ENCODE results near the gene PRPF6. TPM values are rescaled to one million over a fixed set of nuclear protein-coding genes. Genes with fewer than 3 reads are reported as not detected.
A peak's percentile ranks its signal among the peaks of the same experiment; 100 is the strongest.

Gene PRPF6
- polyA plus RNA-seq, 3 donors: 29.1 to 47.7 (median 34.5) TPM

- peaks cover 4% of the 10 kb centered on the region for H3K79me2 ChIP-seq (ENCODE audit: insufficient read depth, low read length)
- H3K9me3 ChIP-seq (replicated peaks in 1 of 2; ENCODE audit: control insufficient read depth in 1 of 2, insufficient read depth in 1 of 2, low read length in 2 of 2): no peaks in the 10 kb centered on the region
- peak; percentile 87 to 90 (median 89) for DNase-seq
- peaks cover 5% of the 10 kb centered on the region for H4K20me1 ChIP-seq (ENCODE audit: insufficient read depth, low read length)
- peak within 1 kb of the TSS in 1 of 2 donors; percentile 67 for H3K27ac ChIP-seq (ENCODE audit: low read depth in 1 of 2, low read length in 2 of 2)
- Mint-ChIP-seq H3K4me3 (peak within 1 kb of the TSS; percentile 82 to 87), H3K27me3 (ENCODE audit: low read depth in 3 of 3) (peaks cover 2 to 29% (median 20%) of the 10 kb centered on the region in 3 donors), H3K9me3 (no peaks in the 10 kb centered on the region), H3K36me3 (no peaks in the 10 kb centered on the region), H3K4me1 (peaks cover 42% of the 10 kb centered on the region), H3K27ac (peak within 1 kb of the TSS in 5 of 7 donors; percentile 18 to 81 (median 50))
- intact Hi-C loops (cut with micrococcal nuclease): loop anchor here (1.0 to 10.0 kb wide), 6 partner anchors 16 to 538 kb away; partner anchors contain the start of genes PRPF6 (in 2 of the 2), RGS19 (in 2 of the 2), PPDPF (in 1 of the 2) and UCKL1 (in 1 of the 2)
- H3K4me1 ChIP-seq (ENCODE audit: control insufficient read depth in 1 of 2, insufficient read depth in 2 of 2, low read length in 2 of 2): peaks cover 32 to 53% of the 10 kb centered on the region in 2 donors
- no peak for TF ChIP-seq CTCF (IDR thresholded peaks at IDR 0.05)
- no peaks in the 10 kb centered on the region for H3K36me3 ChIP-seq (replicated peaks in 1 of 2; ENCODE audit: control insufficient read depth in 1 of 2, insufficient read depth in 2 of 2, low read length in 2 of 2)
- H3K27me3 ChIP-seq (ENCODE audit: control insufficient read depth in 2 of 2, insufficient read depth in 2 of 2, low read length in 2 of 2): no peaks in the 10 kb centered on the region
- peak within 1 kb of the TSS; percentile 92 for H3K4me2 ChIP-seq (replicated peaks; ENCODE audit: extremely low read depth, low read length, poor library complexity, severe bottlenecking)
- peak within 1 kb of the TSS; percentile 68 for H3K9ac ChIP-seq (ENCODE audit: insufficient read depth, low read length, poor library complexity, severe bottlenecking)
- peak within 1 kb of the TSS; percentile 91 for H2AFZ ChIP-seq (ENCODE audit: insufficient read depth, low read depth, low read length, poor library complexity, severe bottlenecking)
- H3K4me3 ChIP-seq (replicated peaks in 1 of 3; ENCODE audit: low read depth in 2 of 3, low read length in 3 of 3): peak within 1 kb of the TSS; percentile 65 to 82 (median 68)
- WGBS (ENCODE audit: insufficient coverage): 7% methylated on average over 77 of the region's 85 CpGs
Measured at GRCh38 chr20:64062596-64063388, 81.9 kb downstream of the PRPF6 start, which contains the start of gene TCEA2. Gene TCEA2, plus strand, starts transcription at chr20:64063198. Its CDS starts 115 bp downstream, at chr20:64063313.

GRCh38 chr20:64063389-64064144 is 82.6 kb downstream of the PRPF6 start:
- H3K9ac ChIP-seq (ENCODE audit: insufficient read depth, low read length, poor library complexity, severe bottlenecking): peak overlapping the region; percentile 68

More at GRCh38 chr20:64063389-64064144, 82.6 kb downstream of the PRPF6 start:
- Histone ChIP-seq H3K27ac (ENCODE audit: low read depth in 1 of 2, low read length in 2 of 2) (peak overlapping the region in 1 of 2 donors; percentile 22), H3K79me2 (ENCODE audit: insufficient read depth, low read length) (peaks cover 4% of the 10 kb centered on the region), H3K27me3 (ENCODE audit: control insufficient read depth in 2 of 2, insufficient read depth in 2 of 2, low read length in 2 of 2) (no peaks in the 10 kb centered on the region), H3K9me3 (replicated peaks in 1 of 2; ENCODE audit: control insufficient read depth in 1 of 2, insufficient read depth in 1 of 2, low read length in 2 of 2) (no peaks in the 10 kb centered on the region), H3K4me2 (replicated peaks; ENCODE audit: extremely low read depth, low read length, poor library complexity, severe bottlenecking) (peak overlapping the region; percentile 92), H3K36me3 (replicated peaks in 1 of 2; ENCODE audit: control insufficient read depth in 1 of 2, insufficient read depth in 2 of 2, low read length in 2 of 2) (no peaks in the 10 kb centered on the region), H2AFZ (ENCODE audit: insufficient read depth, low read depth, low read length, poor library complexity, severe bottlenecking) (peak overlapping the region; percentile 91), H4K20me1 (ENCODE audit: insufficient read depth, low read length) (peaks cover 12% of the 10 kb centered on the region), H3K4me3 (replicated peaks in 1 of 3; ENCODE audit: low read depth in 2 of 3, low read length in 3 of 3) (peak overlapping the region; percentile 65 to 82 (median 68)), H3K4me1 (ENCODE audit: control insufficient read depth in 1 of 2, insufficient read depth in 2 of 2, low read length in 2 of 2) (peaks cover 32 to 52% of the 10 kb centered on the region in 2 donors)
- Mint-ChIP-seq H3K27ac (peak overlapping the region in 5 of 7 donors; percentile 18 to 81 (median 50)), H3K36me3 (no peaks in the 10 kb centered on the region), H3K4me3 (peak overlapping the region; percentile 82 to 87), H3K4me1 (peaks cover 44% of the 10 kb centered on the region), H3K9me3 (peaks cover 0 to 2% (median 0%) of the 10 kb centered on the region in 7 donors), H3K27me3 (ENCODE audit: low read depth in 3 of 3) (peaks cover 2 to 27% (median 20%) of the 10 kb centered on the region in 3 donors)
- no peak for DNase-seq
- intact Hi-C loops (cut with micrococcal nuclease): loop anchor here (1.0 to 10.0 kb wide), 6 partner anchors 15 to 539 kb away; partner anchors contain the start of genes PRPF6 (in 2 of the 2), RGS19 (in 2 of the 2), PPDPF (in 1 of the 2) and UCKL1 (in 1 of the 2)
- WGBS (ENCODE audit: insufficient coverage): under 1% methylated on average over 50 of the region's 51 CpGs
- TF ChIP-seq CTCF (IDR thresholded peaks at IDR 0.05): no peak

Data from CD14-positive monocyte (primary cell).